WTC11 (cell line): ENCODE measurements around the gene CALR3. TPM values are rescaled to one million over a fixed set of nuclear protein-coding genes. Genes with fewer than 3 reads are reported as not detected.
"Not testable (repeated sequence)": the region's sequence is repeated elsewhere in the genome, so short reads cannot be mapped to it uniquely, and the experiment has no call there.

ENCODE experiments used
- ATAC-seq: fragments of 200-7000 bp; cut with Tn5 transposase; 2 replicates; pipeline ENCODE4 v1.10.0; 2021; ENCODE audit warnings: mild to moderate bottlenecking, moderate library complexity
- CTCF ChIA-PET: fragments of 300-600 bp; sonication (Branson Sonifier 250); formaldehyde crosslinking; loops from one replicate; lab custom pipeline; 2021; ENCODE audit warnings: antibody characterized with exemption; lab: Charles Lee
- POLR2A ChIA-PET: fragments of 350-600 bp; sonication (Branson Sonifier 250); formaldehyde crosslinking; loops from one replicate; lab custom pipeline; 2021; ENCODE audit warnings: antibody characterized with exemption; lab: Charles Lee
- DNase-seq: peaks from one replicate; pipeline ENCODE4 v3.0.0; 2021; ENCODE audit warnings: low spot score
- H3K27ac Mint-ChIP-seq: 2 replicates; pipeline ENCODE4 v1.8.0; 2021; ENCODE audit warnings: mixed read lengths
- H3K27me3 Mint-ChIP-seq: 2 replicates; pipeline ENCODE4 v1.8.0; 2021; ENCODE audit warnings: low read depth, mild to moderate bottlenecking, moderate library complexity, mixed read lengths
- H3K36me3 Mint-ChIP-seq: 2 replicates; pipeline ENCODE4 v1.8.0; 2021; ENCODE audit warnings: mixed read lengths
- H3K4me1 Mint-ChIP-seq: 2 replicates; pipeline ENCODE4 v1.8.0; 2022; ENCODE audit warnings: mixed read lengths
- H3K4me3 Mint-ChIP-seq: 2 replicates; pipeline ENCODE4 v1.8.0; 2021; ENCODE audit warnings: mild to moderate bottlenecking, moderate library complexity, mixed read lengths
- H3K9me3 Mint-ChIP-seq: 2 replicates; pipeline ENCODE4 v1.8.0; 2021; ENCODE audit warnings: mixed read lengths
- E2F4 ChIP-seq: sonication (generic); formaldehyde crosslinking; IDR thresholded peaks from 2 replicates; pipeline ENCODE4 v1.8.1; 2022; ENCODE audit warnings: low read depth, mild to moderate bottlenecking, moderate library complexity, missing genetic modification reagents, borderline replicate concordance
- EMX1 ChIP-seq: fragments of 250-450 bp; sonication (Bioruptor Pico); IDR thresholded peaks from 2 replicates; pipeline ENCODE4 v1.8.0; 2021; ENCODE audit warnings: mild to moderate bottlenecking
- FOXJ3 ChIP-seq: sonication (generic); formaldehyde crosslinking; IDR thresholded peaks from 2 replicates; pipeline ENCODE4 v1.9.0; 2021; ENCODE audit warnings: missing genetic modification reagents, mild to moderate bottlenecking, borderline replicate concordance
- FOXK1 ChIP-seq: sonication (generic); formaldehyde crosslinking; IDR thresholded peaks from 2 replicates; pipeline ENCODE4 v1.8.0; 2022; ENCODE audit warnings: mild to moderate bottlenecking, moderate library complexity, missing genetic modification reagents
- GABPB1 ChIP-seq: sonication (generic); formaldehyde crosslinking; IDR thresholded peaks from 2 replicates; pipeline ENCODE4 v1.8.1; 2023; ENCODE audit warnings: mild to moderate bottlenecking, missing genetic modification reagents
- HMGXB4 ChIP-seq: sonication (generic); formaldehyde crosslinking; IDR thresholded peaks from 2 replicates; pipeline ENCODE4 v1.8.1; 2023; ENCODE audit warnings: mild to moderate bottlenecking, moderate library complexity, missing genetic modification reagents
- MAX ChIP-seq: sonication (generic); formaldehyde crosslinking; IDR thresholded peaks from 2 replicates; pipeline ENCODE4 v1.8.0; 2022; ENCODE audit warnings: mild to moderate bottlenecking, missing genetic modification reagents
- MLX ChIP-seq: sonication (generic); formaldehyde crosslinking; IDR thresholded peaks from 2 replicates; pipeline ENCODE4 v1.8.1; 2023; ENCODE audit warnings: mild to moderate bottlenecking, missing genetic modification reagents, moderate library complexity
- NR2C2 ChIP-seq: sonication (generic); formaldehyde crosslinking; IDR thresholded peaks from 2 replicates; pipeline ENCODE4 v1.8.0; 2022; ENCODE audit warnings: mild to moderate bottlenecking, missing genetic modification reagents
- NR3C1 ChIP-seq: sonication (generic); formaldehyde crosslinking; conservative IDR thresholded peaks from 2 replicates; pipeline ENCODE4 v1.8.1; 2023; ENCODE audit warnings: low read depth, mild to moderate bottlenecking, missing genetic modification reagents
- RORB ChIP-seq: fragments of 250-450 bp; sonication (Bioruptor Pico); IDR thresholded peaks from 2 replicates; pipeline ENCODE4 v1.9.0; 2021; ENCODE audit warnings: mild to moderate bottlenecking
- USF2 ChIP-seq: sonication (generic); formaldehyde crosslinking; IDR thresholded peaks from 2 replicates; pipeline ENCODE4 v1.8.1; 2023; ENCODE audit warnings: mild to moderate bottlenecking, missing genetic modification reagents, moderate library complexity
- ZBTB21 ChIP-seq: sonication (generic); formaldehyde crosslinking; IDR thresholded peaks from 2 replicates; pipeline ENCODE4 v1.8.1; 2023; ENCODE audit warnings: mild to moderate bottlenecking, missing genetic modification reagents, borderline replicate concordance
- ZMAT4 ChIP-seq: fragments of 250-450 bp; sonication (Bioruptor Pico); IDR thresholded peaks from 2 replicates; pipeline ENCODE4 v1.9.0; 2021; ENCODE audit warnings: mild to moderate bottlenecking
- ZNF232 ChIP-seq: sonication (generic); formaldehyde crosslinking; IDR thresholded peaks from 2 replicates; pipeline ENCODE4 v1.8.0; 2022; ENCODE audit warnings: mild to moderate bottlenecking, missing genetic modification reagents
- ZNF263 ChIP-seq: sonication (generic); formaldehyde crosslinking; IDR thresholded peaks from 2 replicates; pipeline ENCODE4 v1.8.1; 2022; ENCODE audit warnings: low read depth, mild to moderate bottlenecking, moderate library complexity, missing genetic modification reagents
- ZNF281 ChIP-seq: sonication (generic); formaldehyde crosslinking; IDR thresholded peaks from 2 replicates; pipeline ENCODE4 v1.8.0; 2023; ENCODE audit warnings: mild to moderate bottlenecking, missing genetic modification reagents
- ZNF512 ChIP-seq: sonication (generic); formaldehyde crosslinking; IDR thresholded peaks from 2 replicates; pipeline ENCODE4 v1.8.1; 2022; ENCODE audit warnings: missing genetic modification reagents, borderline replicate concordance
- total RNA-seq: library from RNA; stranded (reverse); gene quantifications from 3 replicates; pipeline ENCODE4 v1.2.3, GENCODE V29; 2021

Gene CALR3
- total RNA-seq, 1 experiment from 2014 or later = 0.87 TPM

GRCh38 chr19:16472559-16472899, 23.4 kb downstream of the CALR3 start:
- CTCF ChIA-PET, POLR2A ChIA-PET, H3K27me3 Mint-ChIP-seq, ATAC-seq, H3K27ac Mint-ChIP-seq, DNase-seq, H3K36me3 Mint-ChIP-seq, H3K9me3 Mint-ChIP-seq: not testable (repeated sequence)
- Mint-ChIP-seq H3K4me3 (peak overlapping the region; percentile 67), H3K4me1 (peaks cover 25% of the 10 kb centered on the region)

- DNase-seq (no peak), ATAC-seq (peak; percentile 5; the same call in 1 of the 2 replicates)
- H3K9me3 Mint-ChIP-seq = 0 out of 2 replicates have a peak, but pooled peaks cover 3% of the 10 kb centered on the region
- ChIA-PET POLR2A (interaction anchor here (1.0 kb wide), 1 partner anchor 10 kb away, joined by 3 read pairs; no protein-coding TSS in a partner anchor), CTCF (interaction anchor here (0.5 to 1.6 kb wide), 5 partner anchors 27 to 669 kb away, joined by 3 to 6 read pairs (median 4); no protein-coding TSS in a partner anchor)
- peak overlapping the region; percentile 90 for H3K4me3 Mint-ChIP-seq
- TF ChIP-seq RORB (CRISPR knock-in tag) (no peak), HMGXB4 (CRISPR knock-in tag) (0 out of 2 replicates have a peak, but pooled peaks have one; percentile 35), GABPB1 (CRISPR knock-in tag) (0 out of 2 replicates have a peak, but pooled peaks have one; percentile 9), FOXK1 (0 out of 2 replicates have a peak, but pooled peaks have one; percentile 29), MAX (CRISPR knock-in tag) (0 out of 2 replicates have a peak, but pooled peaks have one; percentile 25), FOXJ3 (CRISPR knock-in tag) (no peak)
- peaks cover 10% of the 10 kb centered on the region; the same call in 1 of the 2 replicates for H3K27me3 Mint-ChIP-seq
- H3K36me3 Mint-ChIP-seq = no peaks in the 10 kb centered on the region
- H3K27ac Mint-ChIP-seq = peak overlapping the region; percentile 72
- H3K4me1 Mint-ChIP-seq = peaks cover 25% of the 10 kb centered on the region
These were observed 24.8 kb downstream of the CALR3 start for GRCh38 chr19:16470911-16471811.

GRCh38 chr19:16470541-16470910, 25.4 kb downstream of the CALR3 start:
- DNase-seq (no peak), ATAC-seq (no peak)
- peaks cover 10% of the 10 kb centered on the region; the same call in 1 of the 2 replicates for H3K27me3 Mint-ChIP-seq
- 0 out of 2 replicates have a peak, but pooled peaks cover 3% of the 10 kb centered on the region for H3K9me3 Mint-ChIP-seq
- H3K36me3 Mint-ChIP-seq = no peaks in the 10 kb centered on the region
- peaks cover 25% of the 10 kb centered on the region for H3K4me1 Mint-ChIP-seq
- peak overlapping the region; percentile 90 for H3K4me3 Mint-ChIP-seq
- ChIA-PET CTCF (interaction anchor here (0.5 to 1.6 kb wide), 6 partner anchors 27 to 670 kb away, joined by 3 to 6 read pairs (median 4); no protein-coding TSS in a partner anchor), POLR2A (no interaction called here)
- H3K27ac Mint-ChIP-seq = peak overlapping the region; percentile 72
- no peak for TF ChIP-seq ZNF512 (CRISPR knock-in tag)
- no peak for TF ChIP-seq ZNF263
- no peak for TF ChIP-seq ZMAT4
- no peak for TF ChIP-seq ZNF232
- no peak for TF ChIP-seq E2F4 (CRISPR knock-in tag)
- TF ChIP-seq USF2 (CRISPR knock-in tag) = no peak
- TF ChIP-seq ZNF281 (CRISPR knock-in tag) = no peak
- TF ChIP-seq ZBTB21 (CRISPR knock-in tag) = no peak
- TF ChIP-seq EMX1 (CRISPR knock-in tag) = no peak
- no peak for TF ChIP-seq NR3C1 (CRISPR knock-in tag)
- TF ChIP-seq MLX (CRISPR knock-in tag) = no peak
- no peak for TF ChIP-seq NR2C2 (CRISPR knock-in tag)
